ENCODE measurements around the gene SALL1. TPM values are rescaled to one million over a fixed set of nuclear protein-coding genes. Genes with fewer than 3 reads are reported as not detected.

Gene SALL1
- total RNA-seq, 1 donor from 2014 or later = 15.0 TPM

DNA sequence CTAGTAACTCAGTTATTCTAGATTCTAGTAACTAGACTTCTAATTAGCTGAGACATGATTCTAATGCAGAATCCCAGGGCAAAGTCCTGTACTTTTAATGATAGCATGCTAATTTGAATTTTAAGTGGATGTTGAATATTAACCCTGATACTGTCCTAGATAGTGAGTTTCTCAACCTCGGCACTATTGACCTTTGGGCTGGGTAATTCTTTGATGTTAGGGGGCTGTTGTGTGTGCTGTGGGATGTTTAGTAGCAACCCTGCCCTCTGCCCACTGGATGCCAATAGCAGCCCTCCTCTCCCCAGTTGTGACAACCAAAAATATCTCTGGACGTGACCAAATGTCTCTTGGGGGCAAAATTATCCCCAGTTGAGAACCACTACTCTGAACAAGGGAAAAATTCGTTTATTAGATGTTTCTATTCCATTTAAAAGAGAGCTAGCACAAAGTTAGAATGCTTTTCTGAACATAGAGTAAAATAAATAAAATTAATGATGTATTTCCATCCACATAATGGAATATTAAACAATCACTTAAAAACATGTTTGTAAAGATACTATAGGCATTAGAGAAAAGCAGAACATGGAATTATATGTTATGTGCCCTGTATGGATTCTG is 30.2 kb downstream of the SALL1 start:
- no peak overlapping the region for H3K27ac ChIP-seq (ENCODE audit: low read depth, low read length)
- H3K79me2 ChIP-seq (ENCODE audit: insufficient read depth, low read length) = no peaks in the 10 kb centered on the region
- Mint-ChIP-seq H3K36me3 (ENCODE audit: low read depth, unreplicated experiment) (no peaks in the 10 kb centered on the region), H3K4me3 (ENCODE audit: unreplicated experiment) (no peak overlapping the region), H3K27me3 (ENCODE audit: low read depth, unreplicated experiment) (peaks cover 17% of the 10 kb centered on the region), H3K4me1 (ENCODE audit: low read depth, unreplicated experiment) (no peaks in the 10 kb centered on the region), H3K9me3 (ENCODE audit: unreplicated experiment) (peaks cover 2% of the 10 kb centered on the region), H3K27ac (ENCODE audit: unreplicated experiment) (no peak overlapping the region)
- no peak for TF ChIP-seq EZH2 (IDR thresholded peaks at IDR 0.05; ENCODE audit: insufficient read depth, low read length)
- TF ChIP-seq, protein P1, sequence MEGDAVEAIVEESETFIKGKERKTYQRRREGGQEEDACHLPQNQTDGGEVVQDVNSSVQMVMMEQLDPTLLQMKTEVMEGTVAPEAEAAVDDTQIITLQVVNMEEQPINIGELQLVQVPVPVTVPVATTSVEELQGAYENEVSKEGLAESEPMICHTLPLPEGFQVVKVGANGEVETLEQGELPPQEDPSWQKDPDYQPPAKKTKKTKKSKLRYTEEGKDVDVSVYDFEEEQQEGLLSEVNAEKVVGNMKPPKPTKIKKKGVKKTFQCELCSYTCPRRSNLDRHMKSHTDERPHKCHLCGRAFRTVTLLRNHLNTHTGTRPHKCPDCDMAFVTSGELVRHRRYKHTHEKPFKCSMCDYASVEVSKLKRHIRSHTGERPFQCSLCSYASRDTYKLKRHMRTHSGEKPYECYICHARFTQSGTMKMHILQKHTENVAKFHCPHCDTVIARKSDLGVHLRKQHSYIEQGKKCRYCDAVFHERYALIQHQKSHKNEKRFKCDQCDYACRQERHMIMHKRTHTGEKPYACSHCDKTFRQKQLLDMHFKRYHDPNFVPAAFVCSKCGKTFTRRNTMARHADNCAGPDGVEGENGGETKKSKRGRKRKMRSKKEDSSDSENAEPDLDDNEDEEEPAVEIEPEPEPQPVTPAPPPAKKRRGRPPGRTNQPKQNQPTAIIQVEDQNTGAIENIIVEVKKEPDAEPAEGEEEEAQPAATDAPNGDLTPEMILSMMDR (IDR thresholded peaks at IDR 0.05; ENCODE audit: insufficient read depth, low read depth, low read length) = no peak
- no peak overlapping the region for H3K4me2 ChIP-seq (ENCODE audit: low read length)
- H2AFZ ChIP-seq (ENCODE audit: low read depth, low read length) = no peak overlapping the region
- no peak overlapping the region for H3K9ac ChIP-seq (ENCODE audit: low read length)
- peaks cover 2% of the 10 kb centered on the region for H3K27me3 ChIP-seq (ENCODE audit: insufficient read depth, low read length)
- H3K4me3 ChIP-seq (ENCODE audit: insufficient read depth, low read depth, low read length) = no peak overlapping the region
- H3K36me3 ChIP-seq (ENCODE audit: insufficient read depth, low read length) = no peaks in the 10 kb centered on the region
- H3K4me1 ChIP-seq (ENCODE audit: insufficient read depth, low read length) = no peaks in the 10 kb centered on the region
- H3K9me3 ChIP-seq (ENCODE audit: insufficient read depth, low read depth, low read length) = no peaks in the 10 kb centered on the region
- H4K20me1 ChIP-seq (ENCODE audit: insufficient read depth, low read length) = no peaks in the 10 kb centered on the region
- FAIRE-seq = no peak
- no peak for DNase-seq (ENCODE audit: low read depth)

DNA sequence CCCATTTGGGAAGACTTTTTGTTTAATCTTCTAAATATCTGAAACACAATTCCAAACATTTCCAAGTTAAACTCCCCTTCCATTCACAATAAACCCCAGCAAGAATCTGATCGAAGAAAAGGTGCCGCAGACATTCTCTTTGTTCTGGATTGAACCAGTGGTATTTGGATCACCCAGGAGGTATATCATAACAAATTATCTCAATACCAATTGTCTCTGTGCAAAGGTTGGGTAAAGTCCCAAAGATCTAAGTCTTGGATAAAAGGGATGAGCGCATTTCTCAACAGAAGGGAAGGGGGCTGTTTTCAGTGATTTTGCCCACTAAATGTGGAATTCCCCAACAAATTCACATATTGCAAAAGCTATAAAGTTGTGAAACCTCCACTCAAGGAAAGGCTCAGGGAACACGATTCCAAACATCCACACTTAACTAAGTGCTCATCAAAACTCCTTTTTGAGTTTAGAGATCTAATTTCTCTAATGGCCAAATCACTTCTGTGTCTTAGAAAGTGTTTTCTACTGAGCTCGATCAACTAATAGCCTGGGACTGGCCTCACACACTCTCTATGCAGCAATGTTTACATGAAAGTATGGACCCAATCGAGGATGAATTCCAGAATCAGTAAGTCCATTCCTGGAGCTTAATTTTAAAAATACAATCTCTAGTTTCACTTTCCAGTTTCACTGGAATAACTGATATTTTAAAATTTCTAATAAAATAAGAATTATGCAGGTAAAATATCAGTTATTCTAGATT is 30.9 kb downstream of the SALL1 start:
- H3K36me3 ChIP-seq (ENCODE audit: insufficient read depth, low read length) = no peaks in the 10 kb centered on the region

More for the DNA sequence above, 30.9 kb downstream of the SALL1 start:
- no peak overlapping the region for H3K4me3 Mint-ChIP-seq (ENCODE audit: unreplicated experiment)
- Histone ChIP-seq H3K27me3 (ENCODE audit: insufficient read depth, low read length) (peaks cover 2% of the 10 kb centered on the region), H3K9me3 (ENCODE audit: insufficient read depth, low read depth, low read length) (no peaks in the 10 kb centered on the region), H3K4me1 (ENCODE audit: insufficient read depth, low read length) (no peaks in the 10 kb centered on the region), H3K4me2 (ENCODE audit: low read length) (no peak overlapping the region), H3K27ac (ENCODE audit: low read depth, low read length) (no peak overlapping the region), H2AFZ (ENCODE audit: low read depth, low read length) (no peak overlapping the region), H3K9ac (ENCODE audit: low read length) (no peak overlapping the region), H3K4me3 (ENCODE audit: insufficient read depth, low read depth, low read length) (no peak overlapping the region), H4K20me1 (ENCODE audit: insufficient read depth, low read length) (no peaks in the 10 kb centered on the region), H3K79me2 (ENCODE audit: insufficient read depth, low read length) (no peaks in the 10 kb centered on the region)
- no peak overlapping the region for H3K27ac Mint-ChIP-seq (ENCODE audit: unreplicated experiment)
- peaks cover 2% of the 10 kb centered on the region for H3K9me3 Mint-ChIP-seq (ENCODE audit: unreplicated experiment)
- H3K27me3 Mint-ChIP-seq (ENCODE audit: low read depth, unreplicated experiment) = peaks cover 20% of the 10 kb centered on the region
- DNase-seq (ENCODE audit: low read depth) (no peak), FAIRE-seq (no peak)
- no peaks in the 10 kb centered on the region for H3K4me1 Mint-ChIP-seq (ENCODE audit: low read depth, unreplicated experiment)
- no peak for TF ChIP-seq EZH2 (IDR thresholded peaks at IDR 0.05; ENCODE audit: insufficient read depth, low read length)
- TF ChIP-seq, protein P1 (IDR thresholded peaks at IDR 0.05; ENCODE audit: insufficient read depth, low read depth, low read length) = no peak
- no peaks in the 10 kb centered on the region for H3K36me3 Mint-ChIP-seq (ENCODE audit: low read depth, unreplicated experiment)

Data from astrocyte (in vitro differentiated cells and primary cell).